CD4-positive, CD25-positive, alpha-beta regulatory T cell (primary cell): Measurements from ENCODE around the gene SHKBP1. TPM values are rescaled to one million over a fixed set of nuclear protein-coding genes. Genes with fewer than 3 reads are reported as not detected.
A peak's percentile ranks its signal among the peaks of the same experiment; 100 is the strongest.

Experiments
- ATAC-seq, 2 donors: fragments of 150-1000 bp; cut with Tn5 transposase; one replicate each; pipeline ENCODE4 v1.10.0; 2021; ENCODE audit warnings: low read depth in 2 of 2, moderate number of reproducible peaks in 2 of 2, moderate library complexity in 1 of 2
- DNase-seq, 3 donors: peaks; one replicate each; pipeline versions ENCODE4 v3.0.0 to v3.0.0-alpha.2; 2012 to 2022; ENCODE audit warnings: mixed read lengths in 1 of 3
- H3K27ac ChIP-seq: one replicate; pipeline ENCODE4 v1.7.0; 2013; ENCODE audit warnings: mild to moderate bottlenecking, low read length; ENCODE audit not compliant: insufficient read depth, poor library complexity, severe bottlenecking
- H3K27me3 ChIP-seq: one replicate; pipeline ENCODE4 v1.7.0; 2013; ENCODE audit warnings: low read length; ENCODE audit not compliant: control insufficient read depth, insufficient read depth
- H3K36me3 ChIP-seq: one replicate; pipeline ENCODE4 v1.7.0; 2013; ENCODE audit warnings: mild to moderate bottlenecking, low read length, moderate library complexity; ENCODE audit not compliant: control insufficient read depth, insufficient read depth
- H3K4me1 ChIP-seq: 2 replicates; pipeline ENCODE4 v1.7.0; 2013; ENCODE audit warnings: mild to moderate bottlenecking, low read length; ENCODE audit not compliant: insufficient read depth, control insufficient read depth, poor library complexity, severe bottlenecking
- H3K4me3 ChIP-seq: one replicate; pipeline ENCODE4 v1.7.0; 2013; ENCODE audit warnings: low read depth, mild to moderate bottlenecking, low read length, moderate library complexity
- H3K9me3 ChIP-seq, 2 experiments: 1 replicate in 1 of 2; 2 replicates in 1 of 2; pipeline ENCODE4 v1.7.0; 2013; ENCODE audit warnings: low read length in 2 of 2, mild to moderate bottlenecking in 1 of 2, moderate library complexity in 1 of 2; ENCODE audit not compliant: control insufficient read depth in 2 of 2
- H3K27ac Mint-ChIP-seq, 3 donors: one replicate each; pipeline ENCODE4 v1.8.0; 2020 to 2022; ENCODE audit warnings: mild to moderate bottlenecking in 3 of 3, mixed read lengths in 3 of 3, moderate library complexity in 2 of 3
- H3K27me3 Mint-ChIP-seq: one replicate; pipeline ENCODE4 v1.8.0; 2022; ENCODE audit warnings: mild to moderate bottlenecking, mixed read lengths
- H3K36me3 Mint-ChIP-seq: one replicate; pipeline ENCODE4 v1.8.0; 2020; ENCODE audit warnings: mixed read lengths
- H3K4me1 Mint-ChIP-seq, 4 donors: one replicate each; pipeline ENCODE4 v1.8.0; 2020 to 2022; ENCODE audit warnings: mixed read lengths in 4 of 4, mild to moderate bottlenecking in 1 of 4
- H3K4me3 Mint-ChIP-seq, 4 donors: one replicate each; pipeline ENCODE4 v1.8.0; 2020 to 2022; ENCODE audit warnings: mild to moderate bottlenecking in 4 of 4, mixed read lengths in 4 of 4, moderate library complexity in 3 of 4
- H3K9me3 Mint-ChIP-seq, 7 donors: one replicate each; pipeline ENCODE4 v1.8.0; 2020 to 2022; ENCODE audit warnings: mixed read lengths in 7 of 7, mild to moderate bottlenecking in 3 of 7, moderate library complexity in 2 of 7
- polyA plus RNA-seq, 4 donors: library from polyadenylated mRNA; unstranded; fragments of 300-500 nt; fragmentation: Illumina TruSeq; gene quantifications; one replicate each; pipeline ENCODE4 v1.2.3, GENCODE V29; 2021
- total RNA-seq: library from RNA; stranded (reverse); gene quantifications from one replicate; pipeline ENCODE4 v1.2.3, GENCODE V29; 2022

SHKBP1 gene, protein sequence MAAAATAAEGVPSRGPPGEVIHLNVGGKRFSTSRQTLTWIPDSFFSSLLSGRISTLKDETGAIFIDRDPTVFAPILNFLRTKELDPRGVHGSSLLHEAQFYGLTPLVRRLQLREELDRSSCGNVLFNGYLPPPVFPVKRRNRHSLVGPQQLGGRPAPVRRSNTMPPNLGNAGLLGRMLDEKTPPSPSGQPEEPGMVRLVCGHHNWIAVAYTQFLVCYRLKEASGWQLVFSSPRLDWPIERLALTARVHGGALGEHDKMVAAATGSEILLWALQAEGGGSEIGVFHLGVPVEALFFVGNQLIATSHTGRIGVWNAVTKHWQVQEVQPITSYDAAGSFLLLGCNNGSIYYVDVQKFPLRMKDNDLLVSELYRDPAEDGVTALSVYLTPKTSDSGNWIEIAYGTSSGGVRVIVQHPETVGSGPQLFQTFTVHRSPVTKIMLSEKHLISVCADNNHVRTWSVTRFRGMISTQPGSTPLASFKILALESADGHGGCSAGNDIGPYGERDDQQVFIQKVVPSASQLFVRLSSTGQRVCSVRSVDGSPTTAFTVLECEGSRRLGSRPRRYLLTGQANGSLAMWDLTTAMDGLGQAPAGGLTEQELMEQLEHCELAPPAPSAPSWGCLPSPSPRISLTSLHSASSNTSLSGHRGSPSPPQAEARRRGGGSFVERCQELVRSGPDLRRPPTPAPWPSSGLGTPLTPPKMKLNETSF
- total RNA-seq (195 TPM), polyA plus RNA-seq (100 to 1,000 TPM; 120 to 172 (median 151) TPM)

DNA sequence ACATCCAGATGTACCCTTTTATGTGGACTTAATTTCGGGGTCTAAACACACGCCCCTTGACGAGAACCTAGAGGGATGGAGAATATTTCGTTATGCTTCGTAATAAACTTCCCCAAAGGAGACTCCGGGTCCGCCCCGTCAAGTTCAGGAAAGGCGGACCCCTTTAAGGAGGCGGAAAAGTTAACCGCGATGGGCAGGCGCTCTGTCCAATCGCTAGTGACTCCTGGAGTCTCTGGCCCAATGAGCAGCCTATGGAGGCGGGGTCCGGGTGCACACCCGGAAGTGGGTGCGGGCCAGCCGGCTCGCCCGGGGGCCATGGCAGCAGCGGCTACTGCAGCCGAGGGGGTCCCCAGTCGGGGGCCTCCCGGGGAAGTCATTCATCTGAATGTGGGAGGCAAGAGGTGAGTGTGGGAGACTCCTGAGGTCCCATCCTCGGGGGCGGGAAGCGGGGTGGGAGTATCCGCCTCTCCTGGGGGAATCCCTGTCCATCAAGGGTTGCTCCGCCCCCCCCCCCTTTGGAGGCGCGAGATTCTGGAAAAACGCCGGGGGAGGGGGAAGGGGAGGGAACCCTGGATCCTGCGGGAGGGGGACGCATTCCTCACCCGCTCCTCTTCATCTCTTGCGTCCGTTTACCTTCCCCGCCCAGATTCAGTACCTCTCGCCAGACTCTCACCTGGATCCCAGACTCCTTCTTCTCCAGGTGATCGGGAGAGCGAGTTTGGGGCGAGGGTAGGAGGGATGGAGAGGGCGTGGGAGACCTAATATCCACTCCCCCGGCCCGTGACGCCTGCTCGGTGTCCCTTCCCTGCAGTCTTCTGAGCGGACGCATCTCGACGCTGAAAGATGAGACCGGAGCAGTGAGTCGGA, at the start of gene SHKBP1:
Gene SHKBP1 (plus strand): TSS at position 289 of the 867 bp plus-strand sequence. CDS start 27 bp downstream, at position 316.
- Mint-ChIP-seq H3K4me3 (peak within 1 kb of the TSS; percentile 91 to 97 (median 92)), H3K9me3 (no peaks in the 10 kb centered on the region), H3K27me3 (no peaks in the 10 kb centered on the region), H3K4me1 (peaks cover 8 to 44% (median 18%) of the 10 kb centered on the region in 4 donors), H3K27ac (peak within 1 kb of the TSS; percentile 85 to 91 (median 91)), H3K36me3 (peaks cover 20% of the 10 kb centered on the region)
- Histone ChIP-seq H3K27me3 (no peaks in the 10 kb centered on the region), H3K27ac (peak within 1 kb of the TSS; percentile 71), H3K36me3 (peaks cover 28% of the 10 kb centered on the region), H3K4me3 (peak within 1 kb of the TSS; percentile 81), H3K4me1 (peaks cover 28% of the 10 kb centered on the region), H3K9me3 (no peaks in the 10 kb centered on the region)
- ATAC-seq, result peak; percentile 99 to 100
- peak; percentile 92 to 96 (median 93) for DNase-seq

DNA sequence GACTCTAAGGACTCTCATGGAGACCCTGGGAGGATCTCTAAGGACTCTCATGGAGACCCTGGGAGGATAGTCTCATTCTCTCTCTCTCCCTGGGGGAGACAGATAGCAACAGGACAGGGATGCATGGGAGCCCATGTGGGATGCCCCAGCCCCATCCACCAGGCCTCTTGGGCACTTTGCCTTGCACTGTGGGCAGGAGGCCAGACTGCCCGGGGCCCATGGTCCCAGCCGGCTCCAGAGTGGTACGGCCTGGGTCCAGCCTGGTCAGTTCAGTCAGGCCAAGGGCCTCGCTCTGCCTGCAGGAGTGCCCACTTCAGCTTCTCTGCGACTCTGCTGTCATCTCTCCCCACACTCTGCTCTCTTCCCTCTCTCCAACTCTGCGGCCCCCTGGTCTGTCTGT, 48.6 kb upstream of the SHKBP1 start:
- H3K27ac Mint-ChIP-seq, result peak overlapping the region in 1 of 3 donors; percentile 76

GRCh38 chr19:40528533-40529092, 48.1 kb upstream of the SHKBP1 start:
- ATAC-seq, result no peak
- H3K4me3 Mint-ChIP-seq, result peak overlapping the region; percentile 31 to 76 (median 38)

More for the DNA sequence above, 48.6 kb upstream of the SHKBP1 start:
- Mint-ChIP-seq H3K4me3 (peak overlapping the region in 2 of 4 donors; percentile 34 to 76), H3K36me3 (peaks cover 3% of the 10 kb centered on the region), H3K27me3 (peaks cover 32% of the 10 kb centered on the region), H3K9me3 (peaks cover 0 to 6% (median 0%) of the 10 kb centered on the region in 7 donors), H3K4me1 (peaks cover 4 to 18% (median 12%) of the 10 kb centered on the region in 4 donors)
- Histone ChIP-seq H3K9me3 (no peaks in the 10 kb centered on the region), H3K4me1 (peaks cover 15% of the 10 kb centered on the region), H3K36me3 (no peaks in the 10 kb centered on the region), H3K4me3 (no peak overlapping the region), H3K27me3 (peaks cover 3% of the 10 kb centered on the region), H3K27ac (no peak overlapping the region)
- DNase-seq, result no peak
- no peak for ATAC-seq

GRCh38 chr19:40529093-40529954, 47.3 kb upstream of the SHKBP1 start:
- DNase-seq (peak; percentile 79 to 90 (median 87)), ATAC-seq (peak; percentile 83 to 85)
- Histone ChIP-seq H3K9me3 (peaks cover 2 to 3% of the 10 kb centered on the region in 2 experiments), H3K36me3 (no peaks in the 10 kb centered on the region), H3K27me3 (peaks cover 9% of the 10 kb centered on the region), H3K4me1 (peaks cover 15% of the 10 kb centered on the region), H3K4me3 (peak overlapping the region; percentile 37), H3K27ac (no peak overlapping the region)
- H3K9me3 Mint-ChIP-seq, result peaks cover 0 to 10% (median 3%) of the 10 kb centered on the region in 7 donors
- peaks cover 37% of the 10 kb centered on the region for H3K27me3 Mint-ChIP-seq
- H3K36me3 Mint-ChIP-seq, result peaks cover 3% of the 10 kb centered on the region
- peak overlapping the region; percentile 3 to 84 (median 58) for H3K4me3 Mint-ChIP-seq
- H3K27ac Mint-ChIP-seq, result peak overlapping the region in 1 of 3 donors; percentile 20
- H3K4me1 Mint-ChIP-seq, result peaks cover 4 to 18% (median 12%) of the 10 kb centered on the region in 4 donors

More at GRCh38 chr19:40528533-40529092, 48.1 kb upstream of the SHKBP1 start:
- Mint-ChIP-seq H3K4me1 (peaks cover 4 to 18% (median 12%) of the 10 kb centered on the region in 4 donors), H3K9me3 (peaks cover 0 to 10% (median under 1%) of the 10 kb centered on the region in 7 donors), H3K36me3 (peaks cover 3% of the 10 kb centered on the region), H3K27ac (peak overlapping the region in 2 of 3 donors; percentile 76 to 85), H3K27me3 (peaks cover 32% of the 10 kb centered on the region)
- H3K27ac ChIP-seq, result no peak overlapping the region
- DNase-seq, result no peak
- H3K36me3 ChIP-seq, result no peaks in the 10 kb centered on the region
- peaks cover 15% of the 10 kb centered on the region for H3K4me1 ChIP-seq
- no peak overlapping the region for H3K4me3 ChIP-seq
- H3K27me3 ChIP-seq, result peaks cover 7% of the 10 kb centered on the region
- H3K9me3 ChIP-seq, result no peaks in the 10 kb centered on the region

- Mint-ChIP-seq H3K4me1 (peaks cover 4 to 18% (median 12%) of the 10 kb centered on the region in 4 donors), H3K36me3 (peaks cover 3% of the 10 kb centered on the region), H3K27ac (no peak overlapping the region), H3K27me3 (peaks cover 40% of the 10 kb centered on the region), H3K4me3 (peak overlapping the region; percentile 36 to 84 (median 63)), H3K9me3 (peaks cover 0 to 10% (median 3%) of the 10 kb centered on the region in 7 donors)
- H3K27me3 ChIP-seq, result peaks cover 9% of the 10 kb centered on the region
- H3K4me3 ChIP-seq, result no peak overlapping the region
- ATAC-seq (no peak), DNase-seq (no peak)
- no peak overlapping the region for H3K27ac ChIP-seq
- H3K9me3 ChIP-seq, result peaks cover 2 to 5% of the 10 kb centered on the region in 2 experiments
- H3K4me1 ChIP-seq, result peaks cover 15% of the 10 kb centered on the region
- no peaks in the 10 kb centered on the region for H3K36me3 ChIP-seq
Measured at GRCh38 chr19:40530091-40530901, 46.4 kb upstream of the SHKBP1 start.

GRCh38 chr19:40533508-40533907, 43.2 kb upstream of the SHKBP1 start:
- ATAC-seq (no peak), DNase-seq (no peak)
- Histone ChIP-seq H3K27ac (no peak overlapping the region), H3K27me3 (peaks cover 9% of the 10 kb centered on the region), H3K4me3 (no peak overlapping the region), H3K36me3 (no peaks in the 10 kb centered on the region), H3K4me1 (peaks cover 15% of the 10 kb centered on the region), H3K9me3 (peaks cover 2 to 5% of the 10 kb centered on the region in 2 experiments)
- Mint-ChIP-seq H3K36me3 (no peaks in the 10 kb centered on the region), H3K4me3 (no peak overlapping the region), H3K4me1 (peaks cover 4 to 18% (median 8%) of the 10 kb centered on the region in 4 donors), H3K27ac (peak overlapping the region in 1 of 3 donors; percentile 52), H3K9me3 (peaks cover 0 to 10% (median 3%) of the 10 kb centered on the region in 7 donors), H3K27me3 (peaks cover 41% of the 10 kb centered on the region)
